ENCODE results near the gene CFAP221.

DNA sequence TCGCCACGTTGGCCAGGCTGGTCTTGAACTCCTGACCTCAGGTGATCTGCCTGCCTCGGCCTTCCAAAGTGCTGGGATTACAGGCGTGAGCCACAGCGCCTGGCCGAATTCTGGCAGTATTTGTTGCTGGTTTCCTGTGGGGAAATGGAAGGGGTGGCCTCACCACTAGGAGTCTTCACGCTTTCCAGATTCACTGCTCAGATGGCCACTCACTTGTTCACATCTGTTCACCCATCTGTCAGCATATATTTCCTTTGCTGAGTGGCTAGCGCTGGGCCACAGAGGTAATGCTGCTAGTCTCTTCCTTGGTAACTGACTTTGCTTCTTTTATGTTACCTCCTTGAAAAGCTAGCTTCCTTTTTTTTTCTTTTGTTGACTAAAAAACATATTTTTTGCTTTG lies 162.0 kb downstream of the CFAP221 start:
- TF ChIP-seq, protein P1, sequence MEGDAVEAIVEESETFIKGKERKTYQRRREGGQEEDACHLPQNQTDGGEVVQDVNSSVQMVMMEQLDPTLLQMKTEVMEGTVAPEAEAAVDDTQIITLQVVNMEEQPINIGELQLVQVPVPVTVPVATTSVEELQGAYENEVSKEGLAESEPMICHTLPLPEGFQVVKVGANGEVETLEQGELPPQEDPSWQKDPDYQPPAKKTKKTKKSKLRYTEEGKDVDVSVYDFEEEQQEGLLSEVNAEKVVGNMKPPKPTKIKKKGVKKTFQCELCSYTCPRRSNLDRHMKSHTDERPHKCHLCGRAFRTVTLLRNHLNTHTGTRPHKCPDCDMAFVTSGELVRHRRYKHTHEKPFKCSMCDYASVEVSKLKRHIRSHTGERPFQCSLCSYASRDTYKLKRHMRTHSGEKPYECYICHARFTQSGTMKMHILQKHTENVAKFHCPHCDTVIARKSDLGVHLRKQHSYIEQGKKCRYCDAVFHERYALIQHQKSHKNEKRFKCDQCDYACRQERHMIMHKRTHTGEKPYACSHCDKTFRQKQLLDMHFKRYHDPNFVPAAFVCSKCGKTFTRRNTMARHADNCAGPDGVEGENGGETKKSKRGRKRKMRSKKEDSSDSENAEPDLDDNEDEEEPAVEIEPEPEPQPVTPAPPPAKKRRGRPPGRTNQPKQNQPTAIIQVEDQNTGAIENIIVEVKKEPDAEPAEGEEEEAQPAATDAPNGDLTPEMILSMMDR (conservative IDR thresholded peaks at IDR 0.05; ENCODE audit: low read depth in 2 of 2), result 0 out of 4 replicates have a peak, but pooled peaks of 1 of the 2 experiments have one; percentile 10
- TF ChIP-seq, protein P2, sequence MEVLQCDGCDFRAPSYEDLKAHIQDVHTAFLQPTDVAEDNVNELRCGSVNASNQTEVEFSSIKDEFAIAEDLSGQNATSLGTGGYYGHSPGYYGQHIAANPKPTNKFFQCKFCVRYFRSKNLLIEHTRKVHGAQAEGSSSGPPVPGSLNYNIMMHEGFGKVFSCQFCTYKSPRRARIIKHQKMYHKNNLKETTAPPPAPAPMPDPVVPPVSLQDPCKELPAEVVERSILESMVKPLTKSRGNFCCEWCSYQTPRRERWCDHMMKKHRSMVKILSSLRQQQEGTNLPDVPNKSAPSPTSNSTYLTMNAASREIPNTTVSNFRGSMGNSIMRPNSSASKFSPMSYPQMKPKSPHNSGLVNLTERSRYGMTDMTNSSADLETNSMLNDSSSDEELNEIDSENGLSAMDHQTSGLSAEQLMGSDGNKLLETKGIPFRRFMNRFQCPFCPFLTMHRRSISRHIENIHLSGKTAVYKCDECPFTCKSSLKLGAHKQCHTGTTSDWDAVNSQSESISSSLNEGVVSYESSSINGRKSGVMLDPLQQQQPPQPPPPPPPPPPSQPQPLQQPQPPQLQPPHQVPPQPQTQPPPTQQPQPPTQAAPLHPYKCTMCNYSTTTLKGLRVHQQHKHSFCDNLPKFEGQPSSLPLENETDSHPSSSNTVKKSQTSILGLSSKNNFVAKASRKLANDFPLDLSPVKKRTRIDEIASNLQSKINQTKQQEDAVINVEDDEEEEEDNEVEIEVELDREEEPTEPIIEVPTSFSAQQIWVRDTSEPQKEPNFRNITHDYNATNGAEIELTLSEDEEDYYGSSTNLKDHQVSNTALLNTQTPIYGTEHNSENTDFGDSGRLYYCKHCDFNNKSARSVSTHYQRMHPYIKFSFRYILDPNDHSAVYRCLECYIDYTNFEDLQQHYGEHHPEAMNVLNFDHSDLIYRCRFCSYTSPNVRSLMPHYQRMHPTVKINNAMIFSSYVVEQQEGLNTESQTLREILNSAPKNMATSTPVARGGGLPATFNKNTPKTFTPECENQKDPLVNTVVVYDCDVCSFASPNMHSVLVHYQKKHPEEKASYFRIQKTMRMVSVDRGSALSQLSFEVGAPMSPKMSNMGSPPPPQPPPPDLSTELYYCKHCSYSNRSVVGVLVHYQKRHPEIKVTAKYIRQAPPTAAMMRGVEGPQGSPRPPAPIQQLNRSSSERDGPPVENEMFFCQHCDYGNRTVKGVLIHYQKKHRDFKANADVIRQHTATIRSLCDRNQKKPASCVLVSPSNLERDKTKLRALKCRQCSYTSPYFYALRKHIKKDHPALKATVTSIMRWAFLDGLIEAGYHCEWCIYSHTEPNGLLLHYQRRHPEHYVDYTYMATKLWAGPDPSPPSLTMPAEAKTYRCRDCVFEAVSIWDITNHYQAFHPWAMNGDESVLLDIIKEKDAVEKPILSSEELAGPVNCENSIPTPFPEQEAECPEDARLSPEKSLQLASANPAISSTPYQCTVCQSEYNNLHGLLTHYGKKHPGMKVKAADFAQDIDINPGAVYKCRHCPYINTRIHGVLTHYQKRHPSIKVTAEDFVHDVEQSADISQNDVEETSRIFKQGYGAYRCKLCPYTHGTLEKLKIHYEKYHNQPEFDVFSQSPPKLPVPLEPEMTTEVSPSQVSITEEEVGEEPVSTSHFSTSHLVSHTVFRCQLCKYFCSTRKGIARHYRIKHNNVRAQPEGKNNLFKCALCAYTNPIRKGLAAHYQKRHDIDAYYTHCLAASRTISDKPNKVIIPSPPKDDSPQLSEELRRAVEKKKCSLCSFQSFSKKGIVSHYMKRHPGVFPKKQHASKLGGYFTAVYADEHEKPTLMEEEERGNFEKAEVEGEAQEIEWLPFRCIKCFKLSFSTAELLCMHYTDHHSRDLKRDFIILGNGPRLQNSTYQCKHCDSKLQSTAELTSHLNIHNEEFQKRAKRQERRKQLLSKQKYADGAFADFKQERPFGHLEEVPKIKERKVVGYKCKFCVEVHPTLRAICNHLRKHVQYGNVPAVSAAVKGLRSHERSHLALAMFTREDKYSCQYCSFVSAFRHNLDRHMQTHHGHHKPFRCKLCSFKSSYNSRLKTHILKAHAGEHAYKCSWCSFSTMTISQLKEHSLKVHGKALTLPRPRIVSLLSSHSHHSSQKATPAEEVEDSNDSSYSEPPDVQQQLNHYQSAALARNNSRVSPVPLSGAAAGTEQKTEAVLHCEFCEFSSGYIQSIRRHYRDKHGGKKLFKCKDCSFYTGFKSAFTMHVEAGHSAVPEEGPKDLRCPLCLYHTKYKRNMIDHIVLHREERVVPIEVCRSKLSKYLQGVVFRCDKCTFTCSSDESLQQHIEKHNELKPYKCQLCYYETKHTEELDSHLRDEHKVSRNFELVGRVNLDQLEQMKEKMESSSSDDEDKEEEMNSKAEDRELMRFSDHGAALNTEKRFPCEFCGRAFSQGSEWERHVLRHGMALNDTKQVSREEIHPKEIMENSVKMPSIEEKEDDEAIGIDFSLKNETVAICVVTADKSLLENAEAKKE (CRISPR knock-in tag; IDR thresholded peaks at IDR 0.05), result no peak
- no peak for TF ChIP-seq POLR2AphosphoS5 (IDR thresholded peaks at IDR 0.05; ENCODE audit: low read depth)
- no peak for TF ChIP-seq EZH2 (IDR thresholded peaks at IDR 0.05; ENCODE audit: low read depth, unreplicated experiment)
- TF ChIP-seq CREB1 (CRISPR knock-in tag; IDR thresholded peaks at IDR 0.05; ENCODE audit: low read depth), result no peak
- no peak for TF ChIP-seq ZNF114 (CRISPR knock-in tag; IDR thresholded peaks at IDR 0.05)
- TF ChIP-seq, protein P3, sequence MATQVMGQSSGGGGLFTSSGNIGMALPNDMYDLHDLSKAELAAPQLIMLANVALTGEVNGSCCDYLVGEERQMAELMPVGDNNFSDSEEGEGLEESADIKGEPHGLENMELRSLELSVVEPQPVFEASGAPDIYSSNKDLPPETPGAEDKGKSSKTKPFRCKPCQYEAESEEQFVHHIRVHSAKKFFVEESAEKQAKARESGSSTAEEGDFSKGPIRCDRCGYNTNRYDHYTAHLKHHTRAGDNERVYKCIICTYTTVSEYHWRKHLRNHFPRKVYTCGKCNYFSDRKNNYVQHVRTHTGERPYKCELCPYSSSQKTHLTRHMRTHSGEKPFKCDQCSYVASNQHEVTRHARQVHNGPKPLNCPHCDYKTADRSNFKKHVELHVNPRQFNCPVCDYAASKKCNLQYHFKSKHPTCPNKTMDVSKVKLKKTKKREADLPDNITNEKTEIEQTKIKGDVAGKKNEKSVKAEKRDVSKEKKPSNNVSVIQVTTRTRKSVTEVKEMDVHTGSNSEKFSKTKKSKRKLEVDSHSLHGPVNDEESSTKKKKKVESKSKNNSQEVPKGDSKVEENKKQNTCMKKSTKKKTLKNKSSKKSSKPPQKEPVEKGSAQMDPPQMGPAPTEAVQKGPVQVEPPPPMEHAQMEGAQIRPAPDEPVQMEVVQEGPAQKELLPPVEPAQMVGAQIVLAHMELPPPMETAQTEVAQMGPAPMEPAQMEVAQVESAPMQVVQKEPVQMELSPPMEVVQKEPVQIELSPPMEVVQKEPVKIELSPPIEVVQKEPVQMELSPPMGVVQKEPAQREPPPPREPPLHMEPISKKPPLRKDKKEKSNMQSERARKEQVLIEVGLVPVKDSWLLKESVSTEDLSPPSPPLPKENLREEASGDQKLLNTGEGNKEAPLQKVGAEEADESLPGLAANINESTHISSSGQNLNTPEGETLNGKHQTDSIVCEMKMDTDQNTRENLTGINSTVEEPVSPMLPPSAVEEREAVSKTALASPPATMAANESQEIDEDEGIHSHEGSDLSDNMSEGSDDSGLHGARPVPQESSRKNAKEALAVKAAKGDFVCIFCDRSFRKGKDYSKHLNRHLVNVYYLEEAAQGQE (IDR thresholded peaks at IDR 0.05; ENCODE audit: unreplicated experiment), result no peak
- TF ChIP-seq, protein P4, sequence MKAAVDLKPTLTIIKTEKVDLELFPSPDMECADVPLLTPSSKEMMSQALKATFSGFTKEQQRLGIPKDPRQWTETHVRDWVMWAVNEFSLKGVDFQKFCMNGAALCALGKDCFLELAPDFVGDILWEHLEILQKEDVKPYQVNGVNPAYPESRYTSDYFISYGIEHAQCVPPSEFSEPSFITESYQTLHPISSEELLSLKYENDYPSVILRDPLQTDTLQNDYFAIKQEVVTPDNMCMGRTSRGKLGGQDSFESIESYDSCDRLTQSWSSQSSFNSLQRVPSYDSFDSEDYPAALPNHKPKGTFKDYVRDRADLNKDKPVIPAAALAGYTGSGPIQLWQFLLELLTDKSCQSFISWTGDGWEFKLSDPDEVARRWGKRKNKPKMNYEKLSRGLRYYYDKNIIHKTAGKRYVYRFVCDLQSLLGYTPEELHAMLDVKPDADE (IDR thresholded peaks at IDR 0.05), result no peak
- no peak for TF ChIP-seq JUNB (IDR thresholded peaks at IDR 0.05; ENCODE audit: unreplicated experiment)
- TF ChIP-seq EZH2phosphoT487 (IDR thresholded peaks at IDR 0.05; ENCODE audit: unreplicated experiment), result no peak
- no peak for TF ChIP-seq ZNF331 (CRISPR knock-in tag; IDR thresholded peaks at IDR 0.05; ENCODE audit: low read depth)
- TF ChIP-seq NANOG (IDR thresholded peaks at IDR 0.05; ENCODE audit: borderline replicate concordance), result no peak
- no peak for TF ChIP-seq STAT1 (IDR thresholded peaks at IDR 0.05; ENCODE audit: unreplicated experiment)

Measured in GM23338 (cell line).